GM12892 (cell line): Measurements from ENCODE around the gene SWAP70.

ENCODE experiments used
- DNase-seq: peaks from one replicate; pipeline ENCODE4 v3.0.0; 2011; ENCODE audit not compliant: insufficient read length
- FAIRE-seq: peaks from 2 replicates; lab custom pipeline; 2011; peaks lifted over from hg19 to GRCh38; lab: Jason Lieb, UNC
- POLR2A ChIP-seq: IDR thresholded peaks from 2 replicates; pipeline ENCODE4 v1.6.1; 2011; ENCODE audit warnings: low read depth, low read length, control low read depth
- POLR2AphosphoS5 ChIP-seq: IDR thresholded peaks from 2 replicates; pipeline ENCODE4 v1.6.1; 2011; ENCODE audit warnings: low read depth, low read length, control low read depth
- TAF1 ChIP-seq: IDR thresholded peaks from 2 replicates; pipeline ENCODE4 v1.6.1; 2011; ENCODE audit warnings: low read depth, mild to moderate bottlenecking, control low read depth, low read length, borderline replicate concordance

SWAP70 gene

GRCh38 chr11:9651899-9652748 is 11.8 kb upstream of the SWAP70 start:
- DNase-seq = no peak
- TF ChIP-seq POLR2A = no peak
- no peak for TF ChIP-seq POLR2AphosphoS5
- TF ChIP-seq TAF1 = no peak
- peak; percentile 5 for FAIRE-seq

- FAIRE-seq (no peak), DNase-seq (no peak)
- TF ChIP-seq POLR2A = no peak
- TF ChIP-seq POLR2AphosphoS5 = no peak
- TF ChIP-seq TAF1 = no peak
Observed at GRCh38 chr11:9653871-9654270, 10.0 kb upstream of the SWAP70 start.

- FAIRE-seq = no peak
- DNase-seq = no peak
- TF ChIP-seq TAF1 = no peak
- TF ChIP-seq POLR2AphosphoS5 = no peak
- TF ChIP-seq POLR2A = no peak
Observed at GRCh38 chr11:9656864-9657263, 7.0 kb upstream of the SWAP70 start.

GRCh38 chr11:9657531-9657930 is 6.3 kb upstream of the SWAP70 start:
- TF ChIP-seq POLR2AphosphoS5 = no peak
- TF ChIP-seq POLR2A = no peak
- no peak for TF ChIP-seq TAF1
- FAIRE-seq (peak; percentile 66), DNase-seq (no peak)

- TF ChIP-seq POLR2A (no peak), POLR2AphosphoS5 (no peak)
- FAIRE-seq = no peak
- no peak for DNase-seq
Observed at GRCh38 chr11:9660886-9661285, 3.0 kb upstream of the SWAP70 start.

- FAIRE-seq (peak; percentile 86), DNase-seq (no peak)
- no peak for TF ChIP-seq TAF1
- TF ChIP-seq POLR2A = no peak
- TF ChIP-seq POLR2AphosphoS5 = no peak
Observed at GRCh38 chr11:9662273-9662672, 1.6 kb upstream of the SWAP70 start.

- no peak for TF ChIP-seq POLR2A
- TF ChIP-seq TAF1 = no peak
- TF ChIP-seq POLR2AphosphoS5 = no peak
- DNase-seq (no peak), FAIRE-seq (peak; percentile 89)
Observed at GRCh38 chr11:9664276-9665171, 647 bp downstream of the SWAP70 start.

GRCh38 chr11:9665749-9666148 is 1.9 kb downstream of the SWAP70 start:
- FAIRE-seq (no peak), DNase-seq (no peak)
- no peak for TF ChIP-seq POLR2AphosphoS5
- no peak for TF ChIP-seq TAF1
- TF ChIP-seq POLR2A = no peak

- TF ChIP-seq POLR2A (no peak), POLR2AphosphoS5 (no peak), TAF1 (no peak)
- FAIRE-seq = peak; percentile 36
- no peak for DNase-seq
Observed at GRCh38 chr11:9669954-9670353, 6.1 kb downstream of the SWAP70 start.

- FAIRE-seq (no peak), DNase-seq (no peak)
- no peak for TF ChIP-seq POLR2AphosphoS5
- no peak for TF ChIP-seq TAF1
- TF ChIP-seq POLR2A = no peak
Observed at GRCh38 chr11:9672288-9672916, 8.5 kb downstream of the SWAP70 start.

- DNase-seq (no peak), FAIRE-seq (peak; percentile 56)
- TF ChIP-seq TAF1 (no peak), POLR2A (no peak), POLR2AphosphoS5 (no peak)
Observed at GRCh38 chr11:9672918-9673317, 9.0 kb downstream of the SWAP70 start.

GRCh38 chr11:9675691-9676090 is 11.8 kb downstream of the SWAP70 start:
- no peak for DNase-seq
- TF ChIP-seq POLR2AphosphoS5 (no peak), POLR2A (no peak), TAF1 (no peak)
- FAIRE-seq = peak; percentile 84
